ENCODE measurements around the gene CXorf51B.
"Not testable (repeated sequence)": the region's sequence is repeated elsewhere in the genome, so short reads cannot be mapped to it uniquely, and the experiment has no call there.

CXorf51B gene

GRCh38 chrX:146809471-146809870, at the start of gene CXorf51B:
Gene CXorf51B (plus strand): TSS chrX:146809771. CDS start chrX:146809792, 21 bp downstream.
- DNase-seq (ENCODE audit: extremely low read depth in 1 of 2, low read depth in 1 of 2): not testable (repeated sequence)

DNA sequence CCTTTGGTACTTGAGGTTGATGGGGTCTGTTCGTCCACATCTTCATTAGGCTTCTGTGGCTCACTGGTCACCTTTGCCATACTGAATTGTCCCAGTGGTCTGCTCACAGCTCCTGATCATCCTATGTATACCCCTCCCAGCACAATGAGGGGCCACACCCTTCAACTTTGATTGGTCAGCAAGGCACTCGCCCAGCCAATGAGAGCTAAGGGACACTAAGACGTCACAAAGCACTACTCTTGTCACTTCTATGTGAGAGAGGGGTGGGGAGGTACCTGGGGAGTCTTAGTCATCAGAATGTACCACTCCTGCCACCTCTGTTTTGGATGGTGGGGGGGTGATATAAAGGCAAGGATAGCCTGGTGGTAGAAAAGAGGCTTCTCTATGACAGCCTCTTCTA, 5.1 kb downstream of the CXorf51B start, which contains the start of gene CXorf51A:
Gene CXorf51A (minus strand): TSS at position 101 of the 400 bp plus-strand sequence. CDS start 21 bp downstream, at position 80.
- not testable (repeated sequence) for DNase-seq (ENCODE audit: extremely low read depth in 1 of 2, low read depth in 1 of 2)

DNA sequence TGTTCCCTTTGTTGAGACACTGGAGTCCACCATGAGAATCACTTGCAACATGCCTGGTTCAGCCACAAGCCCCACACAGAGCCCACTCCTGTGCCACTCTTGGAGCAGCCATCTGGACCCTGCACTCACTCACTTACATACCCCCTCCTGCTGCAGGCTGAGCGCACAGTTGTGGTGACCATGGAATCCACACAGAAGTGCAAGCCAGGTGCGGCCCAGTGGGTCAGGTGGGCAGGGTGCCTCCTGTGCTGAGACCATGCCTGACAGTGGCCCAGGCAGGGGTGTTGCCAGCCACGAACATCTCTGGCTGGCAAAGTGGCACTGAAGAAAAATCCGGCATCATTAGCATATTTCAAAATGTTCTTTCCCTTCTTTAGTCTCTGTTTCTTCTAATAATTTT, 22.4 kb downstream of the CXorf51B start:
- DNase-seq (ENCODE audit: extremely low read depth in 1 of 2, low read depth in 1 of 2): no peak

- DNase-seq (ENCODE audit: extremely low read depth in 1 of 2, low read depth in 1 of 2): no peak
Observed at GRCh38 chrX:146854281-146854680, 44.7 kb downstream of the CXorf51B start.
